HK-2 (cell line): ENCODE data around the gene UNG.
"Not testable (repeated sequence)": the region's sequence is repeated elsewhere in the genome, so short reads cannot be mapped to it uniquely, and the experiment has no call there.

Source experiments
- DNase-seq: peaks from one replicate; pipeline ENCODE4 v3.0.0-alpha.2; 2018; ENCODE audit not compliant: unreplicated experiment

The UNG gene

DNA sequence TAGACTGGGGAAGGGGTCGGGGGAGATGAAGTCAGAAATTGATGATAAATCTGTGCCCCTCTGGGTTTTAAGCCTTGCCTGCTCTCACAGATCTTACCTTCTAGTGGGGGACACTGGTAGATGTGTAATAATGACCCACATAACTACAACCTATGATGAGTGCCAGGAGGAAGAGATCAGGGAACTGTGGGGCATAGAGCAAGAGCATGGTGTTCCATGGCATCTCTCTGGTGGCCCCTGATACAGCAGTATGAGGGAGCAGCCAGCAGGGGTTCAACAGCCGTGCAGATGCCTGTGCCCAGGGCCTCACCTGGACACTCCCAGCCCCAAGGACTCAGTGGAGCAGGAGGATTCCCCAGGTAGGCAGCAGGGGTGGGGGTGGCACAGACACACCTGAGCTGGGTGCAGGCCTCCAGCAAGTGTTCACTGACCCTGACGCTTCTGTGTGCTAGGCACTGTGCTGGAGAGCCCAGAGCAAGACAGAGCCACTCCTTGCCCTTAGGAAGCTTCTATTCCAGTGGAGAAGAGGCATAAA, 24.0 kb downstream of the UNG start:
- no peak for DNase-seq

DNA sequence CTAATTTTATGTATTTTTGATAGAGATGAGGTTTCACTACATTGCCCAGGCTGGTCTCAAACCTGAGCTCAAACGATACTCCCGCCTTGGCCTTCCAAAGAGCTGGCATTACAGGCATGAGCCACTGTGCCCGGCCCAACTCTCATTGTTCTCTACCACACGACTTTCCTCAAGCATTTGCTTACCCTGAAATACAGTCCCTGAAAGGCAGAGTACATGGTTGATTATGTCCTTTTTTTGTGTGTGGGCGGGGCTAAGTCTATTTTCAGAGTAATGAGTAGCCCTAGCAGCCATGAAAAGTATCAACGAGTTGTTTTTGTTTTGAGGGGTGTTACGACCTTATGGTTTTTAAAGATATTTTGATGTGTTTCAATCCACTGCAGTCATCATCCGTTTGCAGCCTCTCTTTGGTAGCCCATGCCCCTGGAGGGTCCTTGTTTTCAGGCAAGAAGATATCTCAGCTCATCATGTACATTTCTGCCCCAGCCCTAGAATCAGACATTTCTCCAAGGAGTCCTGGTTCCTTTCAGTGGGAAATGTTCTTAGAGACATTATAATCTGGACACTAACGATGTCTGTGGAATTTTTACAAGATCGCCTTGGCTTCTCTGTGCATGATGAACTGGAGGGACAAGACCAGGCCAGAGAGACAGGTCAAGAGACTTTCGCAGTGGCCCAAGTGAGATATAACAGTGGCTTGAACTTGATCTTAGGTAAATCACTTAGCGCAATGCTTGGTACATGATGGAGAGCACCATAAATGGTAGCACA, 27.7 kb downstream of the UNG start:
- DNase-seq, result no peak

- DNase-seq, result no peak
These were observed 28.4 kb downstream of the UNG start for GRCh38 chr12:109125791-109126190.

- no peak for DNase-seq
These were observed 29.4 kb downstream of the UNG start for GRCh38 chr12:109126784-109127183.

DNA sequence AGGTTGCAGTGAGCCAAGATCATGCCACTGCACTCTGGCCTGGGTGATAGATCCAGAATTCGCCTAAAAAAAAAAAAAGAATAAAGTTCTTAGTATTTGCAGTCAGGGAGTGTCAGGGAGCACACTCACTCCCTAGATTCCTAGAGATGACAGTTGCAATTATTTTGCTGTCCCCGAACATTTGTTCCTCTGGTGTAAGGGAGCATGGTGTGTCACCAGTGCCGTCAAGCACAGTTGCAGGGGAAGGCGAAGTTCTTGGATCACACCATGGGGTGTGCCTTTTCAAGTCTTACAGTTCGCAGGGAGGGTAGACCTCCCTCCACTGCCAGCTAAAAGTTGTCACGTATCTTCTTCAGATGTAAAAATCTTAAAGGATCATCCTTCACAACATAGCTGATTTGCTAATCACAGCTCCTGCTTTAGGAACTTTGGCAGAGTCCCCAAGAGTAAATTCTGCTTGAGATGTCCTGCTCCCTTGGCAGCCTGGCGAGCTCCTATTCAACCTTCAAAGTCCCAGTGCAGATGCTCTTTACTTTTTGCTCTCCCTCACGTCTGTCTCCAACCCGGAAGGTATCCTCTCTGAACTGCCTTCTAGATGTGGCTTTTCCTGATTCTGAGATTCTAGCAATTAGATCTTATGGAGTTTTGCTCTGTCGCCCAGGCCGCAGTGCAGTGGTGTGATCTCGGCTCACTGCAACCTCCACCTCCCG, 30.3 kb downstream of the UNG start:
- no peak for DNase-seq

DNA sequence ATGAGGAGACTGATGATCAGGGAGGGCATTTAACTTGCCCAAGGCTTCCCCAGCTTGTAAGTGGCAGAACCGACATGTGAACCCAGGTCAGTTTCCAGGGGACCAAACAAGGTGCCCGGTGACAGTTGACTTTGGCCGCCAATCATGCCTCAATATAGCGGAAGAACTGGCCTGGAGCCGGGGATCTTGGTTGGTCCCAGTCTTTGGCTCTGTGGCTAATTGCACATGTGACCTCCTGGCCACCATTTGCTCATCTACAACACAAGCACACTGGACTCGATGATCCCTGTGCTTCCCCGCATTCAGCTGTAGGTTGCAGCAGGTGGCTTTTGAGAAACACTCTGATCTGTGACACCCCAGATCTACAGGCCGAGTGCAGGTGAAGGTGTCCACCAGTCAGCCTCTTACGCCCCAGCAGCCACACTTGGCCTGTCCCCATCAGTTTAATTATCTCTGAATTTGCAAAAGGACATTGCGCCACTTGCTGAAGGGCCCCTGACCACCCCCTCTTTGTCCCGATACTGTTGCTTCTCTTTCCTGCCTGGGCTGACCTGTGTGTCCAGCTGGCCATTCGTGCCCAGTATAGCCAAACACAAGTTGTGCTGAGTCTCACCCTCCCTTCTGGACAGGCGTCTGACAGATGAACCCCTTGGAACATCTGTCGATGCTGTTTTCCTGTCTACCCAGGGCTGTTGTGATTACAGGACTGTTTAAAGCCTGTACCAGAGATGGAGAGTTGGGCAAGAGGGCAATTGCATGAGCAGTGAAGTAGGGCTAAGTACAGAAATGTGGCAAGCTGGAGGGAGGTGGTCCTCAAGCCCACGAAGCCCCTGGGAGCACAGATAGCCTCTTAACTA, 33.1 kb downstream of the UNG start:
- DNase-seq, result no peak

DNA sequence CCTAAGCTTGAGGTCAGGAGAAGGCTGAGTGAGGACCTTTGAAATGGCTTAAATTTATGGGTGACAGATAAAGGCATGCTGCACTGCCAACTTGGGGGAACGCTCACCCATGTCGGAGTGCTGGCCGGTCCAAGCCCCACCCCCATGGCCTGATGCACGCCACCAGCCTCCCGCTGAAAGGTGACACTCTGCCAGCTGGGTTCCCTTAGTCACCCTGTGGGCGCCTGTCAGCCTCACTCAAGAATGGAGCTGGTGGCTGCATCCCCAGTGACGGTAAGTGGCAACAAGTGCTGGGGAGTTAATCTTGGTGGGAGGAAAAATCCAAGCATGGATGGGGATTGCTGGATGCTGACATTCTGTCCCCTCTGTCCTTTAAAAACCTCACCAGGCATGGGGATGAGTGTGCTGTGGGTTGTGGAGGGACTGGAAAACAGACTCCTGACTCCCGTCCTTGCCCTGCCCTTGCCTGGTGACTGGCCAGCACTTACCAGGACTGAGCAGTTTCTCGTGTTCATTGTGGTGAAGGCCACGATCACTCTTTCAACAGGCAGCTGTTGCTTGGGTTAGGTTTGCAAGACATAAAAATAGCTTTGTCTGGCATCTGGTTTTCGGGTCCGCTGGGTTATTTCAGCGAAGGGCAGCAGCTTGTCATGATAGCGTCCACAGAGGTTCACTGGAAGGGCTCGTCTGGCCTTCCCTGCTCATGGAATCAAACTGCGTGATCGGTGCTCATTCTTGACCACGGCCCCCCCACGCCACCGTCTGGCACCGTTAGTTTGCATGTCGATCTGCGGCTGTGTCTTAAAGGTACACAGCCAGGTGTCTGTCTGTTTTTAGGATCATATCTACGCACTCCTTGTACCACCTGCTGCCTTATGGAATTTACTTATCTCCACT, 34.0 kb downstream of the UNG start:
- no peak for DNase-seq

- peak; percentile 20 for DNase-seq
These were observed 37.0 kb downstream of the UNG start for GRCh38 chr12:109134186-109134917.

DNA sequence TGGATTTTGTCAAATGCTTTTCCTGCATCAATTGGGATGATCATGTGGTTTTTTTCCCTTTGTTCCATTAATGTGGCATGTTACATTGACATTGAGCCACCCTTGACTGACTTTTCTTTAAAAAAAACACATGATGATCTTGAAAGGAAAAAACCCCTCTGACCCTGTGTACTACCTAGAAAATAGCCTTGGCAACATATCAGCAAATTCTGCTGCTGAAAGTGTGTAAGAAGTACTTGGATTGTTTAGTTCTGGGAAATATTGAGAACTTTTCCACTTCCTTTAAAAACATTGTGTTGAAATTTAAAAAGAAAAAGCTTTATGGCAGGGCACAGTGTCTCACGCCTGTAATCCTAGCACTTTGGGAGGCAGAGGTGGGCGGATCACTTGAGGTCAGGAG, 39.7 kb downstream of the UNG start:
- no peak for DNase-seq

- DNase-seq, result no peak
These were observed 42.0 kb downstream of the UNG start for GRCh38 chr12:109139360-109139759.

DNA sequence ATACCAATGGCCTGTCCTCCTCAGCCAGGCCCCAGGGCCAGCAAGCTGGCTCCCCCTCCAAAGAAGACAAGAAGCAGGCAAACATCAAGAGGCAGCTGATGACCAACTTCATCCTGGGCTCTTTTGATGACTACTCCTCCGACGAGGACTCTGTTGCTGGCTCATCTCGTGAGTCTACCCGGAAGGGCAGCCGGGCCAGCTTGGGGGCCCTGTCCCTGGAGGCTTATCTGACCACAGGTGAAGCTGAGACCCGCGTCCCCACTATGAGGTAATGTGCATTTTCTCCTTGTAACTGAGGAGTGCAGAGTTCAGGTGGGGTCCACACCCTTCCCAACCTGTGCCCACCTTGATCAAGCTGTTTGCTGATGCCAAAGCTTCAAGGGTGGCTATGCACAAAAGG, 42.4 kb downstream of the UNG start:
- DNase-seq, result no peak

DNA sequence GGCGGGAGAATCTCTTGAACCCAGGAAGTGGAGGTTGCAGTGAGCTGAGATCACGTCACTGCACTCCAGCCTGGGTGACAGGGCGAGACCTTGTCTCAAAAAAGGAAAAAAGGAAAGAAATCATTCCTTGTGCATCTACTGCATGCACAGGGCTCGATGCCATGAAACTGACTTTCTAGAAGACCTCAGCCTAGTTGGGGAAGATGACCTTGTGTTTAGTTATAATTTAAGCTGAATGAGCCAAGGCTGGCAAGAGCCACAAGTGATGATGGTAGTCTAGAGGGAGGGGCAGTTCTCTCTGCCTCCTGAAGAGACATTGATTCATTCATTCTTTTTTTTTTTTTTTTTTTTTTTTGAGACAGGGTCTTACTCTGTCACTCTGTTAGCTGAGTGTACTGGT, 43.2 kb downstream of the UNG start:
- DNase-seq, result no peak

DNA sequence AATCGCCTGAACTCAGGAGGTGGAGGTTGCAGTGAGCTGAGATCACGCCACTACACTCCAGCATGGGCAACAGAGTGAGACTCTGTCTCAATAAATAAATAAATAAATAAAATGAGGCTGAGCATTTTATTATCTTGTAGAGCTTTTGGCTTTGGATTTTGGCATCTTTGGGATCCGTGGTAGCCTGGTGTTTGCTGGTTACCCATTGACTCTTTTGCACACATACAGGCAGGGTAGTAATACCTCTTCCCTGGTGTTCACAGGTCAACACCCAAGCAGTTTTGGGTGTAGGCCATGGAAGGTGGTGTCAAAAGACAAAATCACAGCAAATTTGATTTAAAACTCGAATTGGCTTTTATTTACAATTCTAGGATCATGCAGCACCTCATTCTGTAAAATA, 46.8 kb downstream of the UNG start:
- DNase-seq, result no peak

DNA sequence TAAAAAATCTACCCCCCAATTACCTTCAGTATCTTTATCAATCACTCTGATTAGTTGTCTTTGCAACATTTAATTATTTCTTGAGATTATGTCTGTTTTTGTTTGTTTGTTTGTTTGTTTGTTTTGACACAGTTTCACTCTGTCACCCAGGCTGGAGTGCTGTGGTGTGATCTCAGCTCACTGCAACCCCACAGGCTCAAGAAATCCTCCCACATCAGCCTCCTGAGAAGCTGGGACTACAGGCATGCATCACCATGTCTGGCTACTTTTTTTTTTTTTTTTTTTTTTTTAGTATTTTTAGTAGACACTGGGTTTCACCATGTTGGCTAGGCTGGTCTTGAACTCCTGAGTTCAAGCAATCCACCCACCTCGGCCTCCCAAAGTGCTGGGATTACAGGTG, 49.7 kb downstream of the UNG start:
- DNase-seq, result not testable (repeated sequence)

DNA sequence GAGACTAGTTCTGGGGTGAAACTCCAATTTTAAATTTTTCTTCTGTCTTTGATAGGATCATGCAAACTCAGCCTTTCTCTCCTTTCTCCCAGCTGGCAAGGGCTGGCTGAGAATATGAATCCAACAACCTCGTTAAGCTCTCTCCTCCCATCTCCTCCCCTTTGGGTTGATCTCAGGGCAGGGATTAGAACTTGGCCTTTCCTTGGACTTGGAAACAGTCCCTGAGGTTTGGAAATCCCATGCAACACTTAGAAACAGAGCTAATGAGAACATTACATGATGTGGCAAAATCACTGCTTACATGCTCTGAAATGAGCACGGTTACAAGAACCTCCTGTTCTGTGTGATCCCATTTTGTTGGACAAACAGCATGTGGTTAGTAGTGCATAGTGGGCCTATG, 50.6 kb downstream of the UNG start:
- DNase-seq, result no peak

- DNase-seq, result no peak
These were observed 52.8 kb downstream of the UNG start for GRCh38 chr12:109150124-109150640.

DNA sequence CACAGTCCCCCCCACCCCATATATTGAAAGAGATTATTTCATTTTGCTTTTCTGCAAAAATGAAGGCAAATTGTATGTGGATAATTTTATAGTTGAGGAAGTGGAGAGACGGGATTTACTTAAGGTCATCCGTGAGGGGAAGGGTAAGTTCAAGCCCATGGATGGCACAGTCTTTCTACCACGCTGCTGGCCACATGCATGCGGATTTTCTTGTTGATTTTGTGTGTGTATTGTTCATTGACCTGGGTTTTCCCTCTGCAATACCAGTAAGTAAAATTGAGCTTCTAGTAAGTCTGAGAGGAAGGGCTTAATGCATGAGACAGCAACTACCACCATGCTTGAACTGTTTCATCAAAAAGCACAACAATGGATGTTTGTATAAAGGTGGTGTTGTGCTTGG, 54.1 kb downstream of the UNG start:
- no peak for DNase-seq

DNA sequence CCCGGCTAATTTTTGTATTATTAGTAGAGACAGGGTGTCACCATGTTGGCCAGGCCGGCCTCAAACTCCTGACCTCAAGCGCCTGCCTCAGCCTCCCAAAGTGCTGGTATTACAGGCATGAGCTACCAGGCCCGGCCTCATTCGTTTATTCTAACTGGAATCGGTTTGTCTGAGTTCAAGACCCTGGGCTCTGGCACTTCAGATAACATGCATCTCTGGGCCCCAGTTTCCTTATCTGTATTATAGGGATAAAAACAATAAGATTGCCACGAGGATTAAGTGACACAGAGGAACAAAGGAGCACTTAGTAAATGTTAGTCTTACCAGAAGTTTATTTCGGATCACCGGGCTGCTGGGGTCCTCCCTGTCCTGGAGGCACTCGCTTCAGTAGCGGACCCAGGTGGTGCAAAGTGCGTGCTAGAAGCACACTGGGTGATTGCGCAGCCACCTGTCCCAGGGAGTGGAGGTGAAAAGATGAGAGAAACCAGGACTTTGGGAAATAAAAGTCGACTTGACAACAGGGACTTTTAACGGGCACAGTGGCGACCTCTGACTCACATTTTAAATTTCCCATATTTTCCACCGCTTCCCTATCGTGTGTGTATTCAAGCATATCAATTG, 56.5 kb downstream of the UNG start:
- no peak for DNase-seq

DNA sequence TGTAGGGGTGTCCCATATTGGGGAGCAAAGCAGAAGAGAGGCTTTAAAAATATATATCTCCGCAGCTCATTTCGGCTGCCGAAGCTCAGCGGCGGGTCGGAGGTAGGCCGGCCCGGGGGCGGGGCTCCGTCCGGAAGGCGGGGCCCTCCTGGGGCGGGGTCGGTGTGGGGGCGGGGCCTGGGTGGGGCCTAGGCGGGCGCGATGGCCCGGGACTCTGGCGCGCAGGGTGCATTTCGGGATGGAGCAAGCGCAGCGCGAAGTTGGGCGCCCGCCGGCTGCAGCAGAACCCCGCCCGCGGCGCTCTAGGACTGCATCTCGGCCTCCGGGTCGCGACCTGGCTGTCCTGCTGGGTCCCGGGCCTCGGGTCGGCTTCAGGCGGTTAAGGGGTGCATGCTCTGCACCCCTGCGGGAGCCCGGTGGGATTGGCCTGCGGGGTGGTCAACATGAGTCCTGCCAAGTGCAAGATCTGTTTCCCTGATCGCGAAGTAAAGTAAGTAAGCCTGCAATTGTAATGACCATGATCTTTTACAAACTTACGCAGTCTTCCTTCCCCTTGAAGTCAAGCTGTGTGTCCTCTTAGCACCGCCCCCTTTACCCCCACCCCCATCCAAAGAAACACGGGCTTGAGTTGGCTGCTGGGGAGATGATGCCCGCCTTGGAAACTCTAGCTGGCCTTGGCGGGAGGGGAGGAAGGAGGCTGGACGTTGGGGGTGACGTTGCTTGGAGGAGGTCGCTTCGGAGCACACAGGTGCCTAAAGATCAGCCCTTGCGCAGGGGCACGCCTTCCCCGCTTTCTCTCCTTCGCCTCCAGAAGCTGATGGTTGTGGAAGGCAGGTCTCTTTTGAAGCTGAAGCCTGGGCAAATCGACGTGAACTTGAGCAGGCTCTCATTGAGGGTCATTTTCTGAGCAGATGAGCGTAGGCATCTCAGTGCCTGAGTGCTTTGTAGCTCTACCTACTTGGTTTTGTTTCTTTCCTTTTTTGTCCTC, 57.3 kb downstream of the UNG start:
- peak; percentile 82 for DNase-seq
